Activated CD8-positive, alpha-beta memory T cell treated with anti-CD3 and anti-CD28 coated beads, Interleukin-2, amount 10 ng/mL, durations not matched to agents 7 days and 5 days (primary cell): ENCODE results near the gene ENTPD6. TPM values are rescaled to one million over a fixed set of nuclear protein-coding genes. Genes with fewer than 3 reads are reported as not detected.
A peak's percentile ranks its signal among the peaks of the same experiment; 100 is the strongest.

ENCODE experiments used
- ATAC-seq: fragments of 150-1000 bp; cut with Tn5 transposase; one replicate; pipeline ENCODE4 v1.10.0; 2021; ENCODE audit warnings: moderate library complexity
- CTCF ChIA-PET: fragments of 350-600 bp; sonication (Branson Sonifier 250); formaldehyde crosslinking; loops from one replicate; lab custom pipeline; 2021; ENCODE audit warnings: antibody characterized with exemption; lab: Charles Lee
- DNase-seq: peaks from one replicate; pipeline ENCODE4 v3.0.0-alpha.2; 2020
- H3K27ac Mint-ChIP-seq: one replicate; pipeline ENCODE4 v1.8.0; 2021; ENCODE audit warnings: mild to moderate bottlenecking, mixed read lengths
- H3K27me3 Mint-ChIP-seq: one replicate; pipeline ENCODE4 v1.8.0; 2021; ENCODE audit warnings: mixed read lengths
- H3K36me3 Mint-ChIP-seq: one replicate; pipeline ENCODE4 v1.8.0; 2021; ENCODE audit warnings: mild to moderate bottlenecking, mixed read lengths
- H3K4me1 Mint-ChIP-seq: one replicate; pipeline ENCODE4 v1.8.0; 2021; ENCODE audit warnings: mixed read lengths
- H3K4me3 Mint-ChIP-seq: one replicate; pipeline ENCODE4 v1.8.0; 2021; ENCODE audit warnings: mild to moderate bottlenecking, moderate library complexity, mixed read lengths
- H3K9me3 Mint-ChIP-seq: one replicate; pipeline ENCODE4 v1.8.0; 2022; ENCODE audit warnings: low read depth, mixed read lengths
- total RNA-seq, 2 experiments: library from RNA; stranded (reverse); gene quantifications; one replicate each; pipeline ENCODE4 v1.2.3, GENCODE V29; 2021

ENTPD6 gene
- total RNA-seq, 2 experiments from 2014 or later, result 37.6 to 42.0 TPM

DNA sequence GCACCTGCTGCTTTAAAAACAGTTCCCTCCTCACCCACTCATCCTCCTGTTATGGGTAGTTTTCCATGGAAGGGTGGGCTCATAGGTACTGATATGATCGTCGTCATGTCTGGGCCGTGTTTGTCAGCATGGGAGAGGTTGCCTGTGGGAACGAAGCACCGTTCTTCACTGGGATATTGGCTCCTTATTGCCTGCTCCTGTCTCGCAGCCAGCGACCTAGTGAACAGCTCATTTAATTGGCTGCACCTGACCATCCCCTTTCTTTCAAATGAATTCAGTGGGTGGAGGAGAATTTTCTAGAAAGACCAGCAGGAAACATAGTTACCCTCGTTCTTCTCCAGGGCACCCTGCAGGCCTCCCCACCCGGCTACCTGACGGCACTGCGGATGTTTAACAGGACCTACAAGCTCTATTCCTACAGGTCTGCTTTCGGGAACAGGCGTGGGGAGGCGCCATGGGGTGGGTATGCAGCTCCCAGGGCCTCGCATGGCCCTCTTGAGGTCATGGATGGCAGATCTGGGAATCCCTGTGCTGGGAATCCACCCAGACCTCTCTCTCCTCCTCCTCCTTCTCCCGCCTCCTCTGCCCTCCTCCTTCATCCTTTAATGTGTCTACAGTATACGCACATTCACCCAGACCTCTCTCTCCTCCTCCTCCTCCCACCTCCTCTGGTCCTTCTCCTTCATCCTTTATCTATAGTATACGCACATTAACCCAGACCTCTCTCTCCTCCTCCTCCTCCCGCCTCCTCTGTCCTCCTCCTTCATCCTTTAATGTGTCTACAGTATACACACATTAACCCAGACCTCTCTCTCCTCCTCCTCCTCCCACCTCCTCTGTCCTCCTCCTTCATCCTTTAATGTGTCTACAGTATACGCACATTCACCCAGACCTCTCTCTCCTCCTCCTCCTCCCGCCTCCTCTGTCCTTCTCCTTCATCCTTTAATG lies 21.9 kb downstream of the ENTPD6 start:
- DNase-seq, result no peak
- ATAC-seq, result no peak
- CTCF ChIA-PET, result no interaction called here
- H3K27me3 Mint-ChIP-seq, result no peaks in the 10 kb centered on the region
- H3K9me3 Mint-ChIP-seq, result no peaks in the 10 kb centered on the region
- H3K4me1 Mint-ChIP-seq, result no peaks in the 10 kb centered on the region
- H3K4me3 Mint-ChIP-seq, result no peak overlapping the region
- no peak overlapping the region for H3K27ac Mint-ChIP-seq
- H3K36me3 Mint-ChIP-seq, result no peaks in the 10 kb centered on the region

DNA sequence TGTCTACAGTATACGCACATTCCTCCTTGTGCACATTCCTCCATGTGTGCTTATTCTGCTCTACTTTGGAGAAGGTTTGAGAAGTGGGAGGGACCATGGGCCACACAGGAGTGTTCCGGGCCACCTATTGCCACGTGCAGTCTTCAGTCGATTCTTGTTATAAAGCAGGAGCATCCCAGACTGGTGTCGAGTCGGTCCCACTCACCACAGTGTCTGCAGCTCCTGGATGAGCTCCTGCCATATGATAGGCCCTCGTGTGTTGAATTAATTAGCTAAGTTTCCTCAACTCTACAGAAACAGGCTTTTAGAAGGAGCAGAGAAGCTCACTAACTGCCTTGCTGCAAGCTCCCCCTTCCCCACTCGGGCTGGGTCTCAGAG lies 22.6 kb downstream of the ENTPD6 start:
- no peak overlapping the region for H3K4me3 Mint-ChIP-seq
- ATAC-seq (no peak), DNase-seq (no peak)
- no peaks in the 10 kb centered on the region for H3K9me3 Mint-ChIP-seq
- H3K4me1 Mint-ChIP-seq, result peaks cover 3% of the 10 kb centered on the region
- no peaks in the 10 kb centered on the region for H3K36me3 Mint-ChIP-seq
- CTCF ChIA-PET, result no interaction called here
- no peak overlapping the region for H3K27ac Mint-ChIP-seq
- no peaks in the 10 kb centered on the region for H3K27me3 Mint-ChIP-seq

DNA sequence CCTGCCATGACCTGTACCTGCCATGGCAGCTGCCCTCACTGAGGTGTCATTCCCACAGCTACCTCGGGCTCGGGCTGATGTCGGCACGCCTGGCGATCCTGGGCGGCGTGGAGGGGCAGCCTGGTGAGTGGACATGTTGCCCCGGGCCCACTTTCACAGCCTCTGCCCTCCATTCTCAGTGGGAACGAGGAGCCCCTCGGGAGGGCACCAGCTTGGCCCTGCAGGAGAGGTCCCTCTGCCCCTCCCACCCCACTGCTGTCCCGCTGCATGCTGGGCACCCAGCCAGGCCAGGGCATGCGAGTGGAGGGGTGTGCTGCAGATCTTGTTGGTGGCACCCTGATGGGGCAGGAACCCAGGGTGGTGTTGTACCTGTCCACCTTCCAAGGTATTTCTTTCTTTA lies 23.0 kb downstream of the ENTPD6 start:
- H3K27me3 Mint-ChIP-seq, result no peaks in the 10 kb centered on the region
- H3K9me3 Mint-ChIP-seq, result no peaks in the 10 kb centered on the region
- ATAC-seq (no peak), DNase-seq (no peak)
- CTCF ChIA-PET, result no interaction called here
- H3K4me3 Mint-ChIP-seq, result no peak overlapping the region
- H3K36me3 Mint-ChIP-seq, result no peaks in the 10 kb centered on the region
- H3K4me1 Mint-ChIP-seq, result peaks cover 6% of the 10 kb centered on the region
- H3K27ac Mint-ChIP-seq, result no peak overlapping the region

DNA sequence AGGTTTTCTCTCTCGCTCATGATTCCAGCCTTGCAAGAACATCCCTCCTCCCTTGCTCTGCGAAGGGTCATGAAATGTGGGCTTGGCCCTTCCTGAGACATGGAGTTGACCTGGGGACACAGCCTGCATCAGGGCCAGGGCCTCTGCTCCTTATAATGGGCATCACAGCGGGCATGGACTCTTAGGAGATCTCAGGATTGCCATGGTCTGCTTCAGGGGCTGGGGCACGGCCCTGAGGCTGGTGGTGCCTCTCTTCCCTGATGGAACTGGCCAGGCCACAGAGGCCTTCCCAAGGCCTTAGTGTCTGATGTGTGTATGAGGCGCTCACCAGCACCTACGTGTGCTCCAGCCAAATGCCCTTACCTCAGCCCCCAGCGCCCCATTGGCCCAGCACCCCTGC lies 23.9 kb downstream of the ENTPD6 start:
- Mint-ChIP-seq H3K4me1 (peaks cover 14% of the 10 kb centered on the region), H3K27ac (no peak overlapping the region), H3K4me3 (no peak overlapping the region), H3K27me3 (no peaks in the 10 kb centered on the region), H3K9me3 (no peaks in the 10 kb centered on the region), H3K36me3 (no peaks in the 10 kb centered on the region)
- CTCF ChIA-PET, result interaction anchor here (0.6 kb wide), 1 partner anchor 130 kb away, joined by 3 read pairs; no protein-coding TSS in a partner anchor
- ATAC-seq (no peak), DNase-seq (no peak)

GRCh38 chr20:25220021-25220730 lies 24.7 kb downstream of the ENTPD6 start:
- no peaks in the 10 kb centered on the region for H3K36me3 Mint-ChIP-seq
- no peak overlapping the region for H3K4me3 Mint-ChIP-seq
- H3K4me1 Mint-ChIP-seq, result peaks cover 16% of the 10 kb centered on the region
- no peaks in the 10 kb centered on the region for H3K27me3 Mint-ChIP-seq
- no peaks in the 10 kb centered on the region for H3K9me3 Mint-ChIP-seq
- ATAC-seq, result no peak
- no peak for DNase-seq
- CTCF ChIA-PET, result interaction anchor here (1.0 to 1.1 kb wide), 2 partner anchors 12 to 31 kb away, joined by 3 read pairs; no protein-coding TSS in a partner anchor
- no peak overlapping the region for H3K27ac Mint-ChIP-seq

- CTCF ChIA-PET, result interaction anchor here (1.0 to 1.3 kb wide), 4 partner anchors 11 to 31 kb away, joined by 3 read pairs; no protein-coding TSS in a partner anchor
- DNase-seq (no peak), ATAC-seq (no peak)
- no peaks in the 10 kb centered on the region for H3K36me3 Mint-ChIP-seq
- H3K27me3 Mint-ChIP-seq, result no peaks in the 10 kb centered on the region
- no peaks in the 10 kb centered on the region for H3K9me3 Mint-ChIP-seq
- no peak overlapping the region for H3K27ac Mint-ChIP-seq
- no peak overlapping the region for H3K4me3 Mint-ChIP-seq
- peaks cover 16% of the 10 kb centered on the region for H3K4me1 Mint-ChIP-seq
Measured at GRCh38 chr20:25220810-25221591, 25.5 kb downstream of the ENTPD6 start.

GRCh38 chr20:25221592-25222460 lies 26.3 kb downstream of the ENTPD6 start:
- H3K4me3 Mint-ChIP-seq, result no peak overlapping the region
- no peak overlapping the region for H3K27ac Mint-ChIP-seq
- peaks cover 16% of the 10 kb centered on the region for H3K4me1 Mint-ChIP-seq
- CTCF ChIA-PET, result interaction anchor here (1.0 to 1.3 kb wide), 2 partner anchors 13 to 25 kb away, joined by 3 read pairs; no protein-coding TSS in a partner anchor
- ATAC-seq (no peak), DNase-seq (no peak)
- H3K36me3 Mint-ChIP-seq, result no peaks in the 10 kb centered on the region
- H3K27me3 Mint-ChIP-seq, result no peaks in the 10 kb centered on the region
- H3K9me3 Mint-ChIP-seq, result no peaks in the 10 kb centered on the region

DNA sequence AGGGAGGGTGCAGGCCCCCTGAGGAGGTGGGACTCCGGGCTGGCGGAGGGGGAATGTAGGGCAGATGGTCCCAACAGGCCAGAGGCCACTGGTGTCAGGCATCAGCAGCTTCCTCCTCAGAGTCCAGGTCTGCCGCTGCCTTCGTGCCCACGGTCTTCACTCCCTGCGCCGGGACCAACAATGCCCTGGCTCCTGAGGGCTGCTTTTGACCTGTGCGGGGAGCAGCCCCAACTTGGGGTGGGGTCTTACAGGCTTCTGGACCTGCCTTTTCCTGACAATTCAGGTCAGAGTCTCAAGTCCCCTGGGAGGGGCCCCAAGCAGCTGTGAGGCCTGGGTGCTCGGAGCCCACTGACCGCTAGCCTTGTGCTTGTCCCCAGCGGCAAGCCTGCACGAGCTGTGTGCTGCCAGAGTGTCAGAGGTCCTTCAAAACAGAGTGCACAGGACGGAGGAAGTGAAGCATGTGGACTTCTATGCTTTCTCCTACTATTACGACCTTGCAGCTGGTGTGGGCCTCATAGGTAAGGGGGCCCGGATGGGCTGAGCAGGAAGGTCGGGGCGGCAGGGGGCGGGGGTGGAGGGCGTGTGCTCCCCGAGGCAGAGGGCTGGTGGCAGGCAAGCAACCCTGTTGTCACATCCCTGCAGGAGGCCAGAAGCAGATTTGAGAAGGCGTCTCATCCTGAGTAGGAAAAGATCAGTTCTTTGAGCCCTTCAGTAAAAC lies 27.1 kb downstream of the ENTPD6 start:
- CTCF ChIA-PET, result interaction anchor here (1.1 to 2.3 kb wide), 3 partner anchors 12 to 177 kb away, joined by 3 to 8 read pairs (median 4); no protein-coding TSS in a partner anchor
- Mint-ChIP-seq H3K27ac (peak overlapping the region; percentile 78), H3K9me3 (no peaks in the 10 kb centered on the region), H3K27me3 (no peaks in the 10 kb centered on the region), H3K36me3 (no peaks in the 10 kb centered on the region), H3K4me1 (peaks cover 16% of the 10 kb centered on the region), H3K4me3 (no peak overlapping the region)
- DNase-seq, result no peak
- no peak for ATAC-seq

DNA sequence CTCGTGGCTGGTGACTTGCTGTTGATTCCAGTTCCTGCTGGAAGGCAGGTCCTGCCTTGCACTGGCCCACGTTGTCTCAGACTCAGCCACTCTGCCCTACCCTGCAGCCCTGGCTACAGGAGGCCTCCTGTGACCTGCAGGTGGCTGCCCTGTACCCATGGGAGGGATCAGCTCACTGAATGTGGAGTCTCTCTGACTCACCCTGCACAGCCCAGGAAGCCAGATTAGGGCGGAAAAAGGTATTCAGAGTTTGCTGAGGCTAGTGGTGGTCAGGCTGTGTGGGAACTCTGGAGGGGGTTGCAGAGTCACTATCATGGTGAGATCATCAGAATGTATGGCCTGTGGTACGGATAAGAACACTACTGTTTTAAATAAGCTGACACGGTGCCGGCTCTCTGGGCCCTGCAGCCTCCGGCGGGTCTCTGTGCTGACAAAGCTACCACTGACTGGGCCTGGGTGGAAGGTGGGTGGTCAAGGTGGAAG lies 27.7 kb downstream of the ENTPD6 start:
- DNase-seq (peak; percentile 83), ATAC-seq (peak; percentile 90)
- H3K36me3 Mint-ChIP-seq, result no peaks in the 10 kb centered on the region
- H3K4me1 Mint-ChIP-seq, result peaks cover 16% of the 10 kb centered on the region
- no peaks in the 10 kb centered on the region for H3K27me3 Mint-ChIP-seq
- no peaks in the 10 kb centered on the region for H3K9me3 Mint-ChIP-seq
- CTCF ChIA-PET, result interaction anchor here (0.7 to 2.3 kb wide), 5 partner anchors 15 to 176 kb away, joined by 4 to 8 read pairs (median 4); no protein-coding TSS in a partner anchor
- H3K4me3 Mint-ChIP-seq, result no peak overlapping the region
- peak overlapping the region; percentile 78 for H3K27ac Mint-ChIP-seq

DNA sequence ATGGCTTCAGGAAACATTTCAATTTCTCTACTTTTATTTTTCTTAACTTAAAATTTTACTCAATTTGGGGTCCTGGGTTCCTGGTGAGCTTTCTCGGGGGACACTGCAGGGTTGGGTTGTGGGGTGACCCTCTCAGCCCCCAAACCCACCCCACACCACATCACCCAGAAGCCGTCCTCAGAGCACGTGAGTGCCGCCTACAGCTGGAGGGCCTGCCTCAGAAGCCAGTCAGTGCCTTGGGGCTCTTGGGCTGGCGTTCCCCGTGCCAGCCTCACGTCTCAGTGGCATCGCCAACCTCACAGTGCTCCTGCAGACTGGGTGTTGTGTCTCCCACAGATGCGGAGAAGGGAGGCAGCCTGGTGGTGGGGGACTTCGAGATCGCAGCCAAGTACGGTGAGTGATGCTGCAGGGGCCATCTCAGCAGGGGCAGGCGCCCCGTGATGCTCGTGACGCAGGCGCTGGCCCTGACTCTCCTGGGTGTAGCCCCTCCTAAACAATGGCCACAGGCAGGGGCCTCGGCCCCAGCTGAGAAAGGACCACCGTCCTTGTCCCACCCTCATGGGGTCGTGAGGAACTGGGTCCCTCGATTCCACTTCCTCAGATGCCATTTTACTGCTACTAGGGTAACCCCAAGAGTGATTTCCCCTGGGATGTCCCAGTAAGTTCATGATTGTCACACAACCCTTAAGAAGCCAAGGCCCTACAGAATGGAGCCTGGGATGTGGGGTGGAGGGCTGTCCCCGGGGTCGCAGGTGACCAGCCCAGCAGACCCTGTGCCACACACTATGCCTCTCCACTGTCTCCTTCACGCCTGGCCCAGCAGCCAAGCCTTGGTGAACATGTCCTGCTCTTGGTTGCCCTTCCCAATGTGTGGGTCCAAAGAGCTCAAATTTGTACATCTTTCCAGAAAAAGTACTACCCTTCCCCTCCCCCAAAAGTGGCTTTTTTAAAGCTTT lies 28.5 kb downstream of the ENTPD6 start:
- no peak for ATAC-seq
- CTCF ChIA-PET, result interaction anchor here (0.7 to 2.3 kb wide), 5 partner anchors 16 to 175 kb away, joined by 4 to 8 read pairs (median 4); no protein-coding TSS in a partner anchor
- H3K27ac Mint-ChIP-seq, result peak overlapping the region; percentile 78

DNA sequence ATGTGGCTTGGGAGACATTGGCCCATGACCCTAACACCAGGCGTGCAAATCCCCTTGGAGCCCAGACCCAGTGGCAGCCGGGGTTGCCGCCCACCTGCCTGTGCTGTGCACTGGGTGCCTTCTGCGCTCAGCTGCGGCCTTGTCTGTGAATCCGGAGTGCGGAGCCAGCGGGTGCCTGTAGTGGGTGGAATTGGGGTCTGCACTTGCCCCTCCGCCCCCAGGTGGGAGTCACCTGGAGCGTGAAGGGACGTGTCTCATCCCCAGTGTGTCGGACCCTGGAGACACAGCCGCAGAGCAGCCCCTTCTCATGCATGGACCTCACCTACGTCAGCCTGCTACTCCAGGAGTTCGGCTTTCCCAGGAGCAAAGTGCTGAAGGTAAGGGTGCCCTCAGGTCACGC lies 29.4 kb downstream of the ENTPD6 start:
- H3K9me3 Mint-ChIP-seq, result no peaks in the 10 kb centered on the region
- no peaks in the 10 kb centered on the region for H3K27me3 Mint-ChIP-seq
- CTCF ChIA-PET, result interaction anchor here (2.3 kb wide), 1 partner anchor 174 kb away, joined by 8 read pairs; no protein-coding TSS in a partner anchor
- no peaks in the 10 kb centered on the region for H3K36me3 Mint-ChIP-seq
- ATAC-seq (no peak), DNase-seq (no peak)
- no peak overlapping the region for H3K27ac Mint-ChIP-seq
- peaks cover 16% of the 10 kb centered on the region for H3K4me1 Mint-ChIP-seq
- no peak overlapping the region for H3K4me3 Mint-ChIP-seq

More for the DNA sequence above, 28.5 kb downstream of the ENTPD6 start:
- no peaks in the 10 kb centered on the region for H3K27me3 Mint-ChIP-seq
- no peaks in the 10 kb centered on the region for H3K9me3 Mint-ChIP-seq
- peaks cover 16% of the 10 kb centered on the region for H3K4me1 Mint-ChIP-seq
- DNase-seq, result no peak
- H3K4me3 Mint-ChIP-seq, result no peak overlapping the region
- no peaks in the 10 kb centered on the region for H3K36me3 Mint-ChIP-seq
